Epithelial cell of proximal tubule (primary cell): ENCODE results near the gene COL4A2. TPM values are rescaled to one million over a fixed set of nuclear protein-coding genes. Genes with fewer than 3 reads are reported as not detected.
A peak's percentile ranks its signal among the peaks of the same experiment; 100 is the strongest.

ENCODE experiments used
- DNase-seq: peaks from one replicate; pipeline ENCODE4 v3.0.0-alpha.2; 2011; ENCODE audit warnings: low read depth
- H3K4me3 ChIP-seq: 2 replicates; pipeline ENCODE4 v1.5.1; 2011; ENCODE audit warnings: low read depth, mild to moderate bottlenecking, low read length
- total RNA-seq: library from RNA; depleted of rRNA; stranded (reverse); fragments of >200 nt; gene quantifications from 2 replicates; pipeline ENCODE4 v1.2.3, GENCODE V29; 2015
- TF ChIP-seq, protein P1 (sequence below): conservative IDR thresholded peaks from 2 replicates; pipeline ENCODE4 v1.5.1; 2012; ENCODE audit warnings: low read depth, mild to moderate bottlenecking, low read length

Gene COL4A2
- total RNA-seq, 1 donor from 2014 or later = 728 TPM

- TF ChIP-seq, protein P1, sequence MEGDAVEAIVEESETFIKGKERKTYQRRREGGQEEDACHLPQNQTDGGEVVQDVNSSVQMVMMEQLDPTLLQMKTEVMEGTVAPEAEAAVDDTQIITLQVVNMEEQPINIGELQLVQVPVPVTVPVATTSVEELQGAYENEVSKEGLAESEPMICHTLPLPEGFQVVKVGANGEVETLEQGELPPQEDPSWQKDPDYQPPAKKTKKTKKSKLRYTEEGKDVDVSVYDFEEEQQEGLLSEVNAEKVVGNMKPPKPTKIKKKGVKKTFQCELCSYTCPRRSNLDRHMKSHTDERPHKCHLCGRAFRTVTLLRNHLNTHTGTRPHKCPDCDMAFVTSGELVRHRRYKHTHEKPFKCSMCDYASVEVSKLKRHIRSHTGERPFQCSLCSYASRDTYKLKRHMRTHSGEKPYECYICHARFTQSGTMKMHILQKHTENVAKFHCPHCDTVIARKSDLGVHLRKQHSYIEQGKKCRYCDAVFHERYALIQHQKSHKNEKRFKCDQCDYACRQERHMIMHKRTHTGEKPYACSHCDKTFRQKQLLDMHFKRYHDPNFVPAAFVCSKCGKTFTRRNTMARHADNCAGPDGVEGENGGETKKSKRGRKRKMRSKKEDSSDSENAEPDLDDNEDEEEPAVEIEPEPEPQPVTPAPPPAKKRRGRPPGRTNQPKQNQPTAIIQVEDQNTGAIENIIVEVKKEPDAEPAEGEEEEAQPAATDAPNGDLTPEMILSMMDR = no peak
- no peak for DNase-seq
- H3K4me3 ChIP-seq = peak overlapping the region; percentile 80
These were observed 634 bp upstream of the COL4A2 start for GRCh38 chr13:110306340-110306959.

DNA sequence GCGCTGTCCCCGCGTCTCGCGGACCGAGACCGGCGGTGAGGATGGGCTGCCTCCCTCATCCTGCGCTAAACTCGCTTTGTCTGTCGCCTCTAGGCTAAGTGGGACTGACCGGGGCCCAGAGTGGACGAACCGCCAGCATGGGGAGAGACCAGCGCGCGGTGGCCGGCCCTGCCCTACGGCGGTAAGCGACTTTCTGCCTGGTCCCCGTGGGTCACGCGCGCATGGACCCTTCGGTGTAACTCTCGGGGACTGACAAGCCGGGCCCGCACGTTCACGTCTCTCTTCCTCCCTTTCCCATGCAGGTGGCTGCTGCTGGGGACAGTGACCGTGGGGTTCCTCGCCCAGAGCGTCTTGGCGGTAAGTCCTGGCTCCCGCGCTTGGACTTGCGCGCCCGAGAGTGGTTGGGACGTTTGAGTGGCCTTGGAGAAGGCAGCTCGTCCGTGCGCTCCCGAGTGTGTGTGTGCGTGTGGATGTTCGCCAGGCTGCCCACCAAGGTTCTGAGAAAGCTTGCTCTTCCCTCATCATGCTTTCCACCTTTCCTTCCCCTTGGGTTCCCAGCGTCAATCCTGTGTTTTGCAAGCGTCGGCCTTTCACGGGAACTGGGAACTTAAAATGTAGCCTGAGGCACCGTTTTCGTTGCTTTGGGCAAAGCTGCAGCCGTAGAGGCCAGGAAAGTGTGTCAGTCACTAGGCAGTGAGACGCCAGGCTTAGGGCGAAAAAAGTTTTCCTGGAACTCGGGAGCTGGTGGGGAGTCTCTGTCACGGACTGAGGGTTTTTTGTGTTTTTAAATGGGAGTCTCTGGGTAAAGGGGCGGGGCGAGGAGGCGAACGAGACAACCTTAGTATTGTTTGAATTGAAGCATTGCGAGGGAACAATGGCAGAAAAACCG is 927 bp downstream of the COL4A2 start:
- TF ChIP-seq, protein P1 = no peak
- no peak for DNase-seq
- H3K4me3 ChIP-seq = peak overlapping the region; percentile 80

DNA sequence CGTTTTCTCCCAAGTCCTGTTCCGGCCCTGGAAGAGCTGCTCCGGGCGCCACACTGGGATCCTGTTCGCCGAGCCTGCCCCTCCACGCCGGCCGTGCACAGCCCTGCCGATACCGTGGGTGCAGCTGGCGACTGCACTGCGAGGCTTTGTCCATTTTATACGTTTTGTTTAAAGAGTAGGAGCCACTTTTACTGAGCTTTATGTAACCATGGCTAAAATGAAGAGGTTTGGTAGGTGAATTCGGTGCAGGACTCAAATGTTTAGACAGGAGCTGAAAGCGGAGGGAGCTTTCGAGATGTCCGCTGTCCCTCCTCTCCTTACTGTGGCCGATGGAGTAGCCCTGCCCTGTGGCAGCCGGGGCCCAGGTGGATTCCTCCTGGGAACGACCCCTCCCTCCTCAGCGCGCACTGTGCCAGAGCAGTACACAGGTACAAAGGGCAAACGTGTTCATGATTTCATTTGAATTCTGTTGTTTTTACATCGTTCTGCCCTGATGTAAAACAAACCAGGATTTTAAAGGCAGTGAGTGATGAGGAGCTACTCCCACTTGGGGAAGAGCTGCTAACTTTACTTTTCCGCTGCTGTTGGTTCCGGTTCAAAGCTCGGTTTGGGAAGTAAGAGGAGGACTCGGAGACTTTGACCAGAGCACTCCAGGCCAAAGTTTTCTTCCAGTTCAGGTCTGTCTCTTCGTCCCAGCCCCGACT is 1.7 kb downstream of the COL4A2 start:
- no peak for DNase-seq
- TF ChIP-seq, protein P1 = no peak
- peak overlapping the region; percentile 80 for H3K4me3 ChIP-seq

- TF ChIP-seq, protein P1 = no peak
- peak overlapping the region; percentile 80 for H3K4me3 ChIP-seq
- no peak for DNase-seq
These were observed 2.8 kb downstream of the COL4A2 start for GRCh38 chr13:110309661-110310524.

DNA sequence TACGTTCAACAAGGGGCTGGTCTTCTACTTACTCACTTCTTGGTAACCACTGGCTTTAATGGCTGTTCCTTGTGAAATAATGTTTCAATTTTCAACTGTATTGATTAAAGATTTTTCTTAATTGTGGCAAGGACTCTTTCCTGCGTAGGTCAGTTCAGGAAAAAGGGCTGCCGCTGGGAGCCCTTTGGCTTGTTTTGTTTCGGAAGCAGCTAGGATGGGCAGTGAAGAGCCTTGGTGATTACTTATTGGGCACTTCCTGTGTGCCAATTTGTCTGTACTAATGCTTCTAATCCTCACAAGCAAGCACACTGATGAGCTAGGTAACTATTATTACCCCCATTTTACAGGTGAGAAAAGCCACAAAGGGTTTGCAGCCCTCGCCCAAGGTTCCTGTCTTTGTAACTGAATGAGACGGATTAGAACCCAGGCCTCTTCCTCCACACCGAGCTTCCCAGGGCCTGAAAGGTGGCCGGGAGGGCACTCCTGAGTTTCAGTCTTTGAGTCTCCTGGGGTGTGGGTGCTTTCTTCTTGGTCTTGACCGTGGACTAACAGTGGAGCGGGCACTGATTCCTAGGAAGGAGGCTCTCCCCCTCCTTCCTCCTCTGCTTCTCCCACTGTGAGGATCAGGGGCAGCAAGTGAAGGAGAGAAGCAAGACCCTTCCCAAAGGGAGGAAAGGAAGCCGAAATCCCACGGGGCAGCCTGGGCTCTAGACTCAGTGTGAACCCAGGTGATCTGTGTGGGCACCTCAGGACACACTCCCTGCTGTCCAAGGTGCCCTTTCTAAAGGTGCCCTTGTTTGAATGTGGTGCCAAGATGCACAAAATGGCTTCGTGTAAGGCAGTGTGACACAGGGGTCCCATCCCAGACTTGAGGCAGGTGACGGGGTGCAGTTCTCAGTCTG is 3.7 kb downstream of the COL4A2 start:
- no peak for DNase-seq
- no peak overlapping the region for H3K4me3 ChIP-seq
- TF ChIP-seq, protein P1 = no peak
